HCT116 (cell line): ENCODE results near the gene TSPAN31. TPM values are rescaled to one million over a fixed set of nuclear protein-coding genes. Genes with fewer than 3 reads are reported as not detected.
A peak's percentile ranks its signal among the peaks of the same experiment; 100 is the strongest.

Source experiments
- ATAC-seq: fragments of 200-7000 bp; cut with Tn5 transposase; 2 replicates; pipeline ENCODE4 v1.9.1; 2020; ENCODE audit warnings: mild to moderate bottlenecking, moderate library complexity
- BruUV-seq: library from RNA; stranded (reverse); fragments of 400-500 nt; replicated peaks from 2 replicates; lab custom pipeline; 2021; lab: Mats Ljungman, UMichigan
- CTCF ChIA-PET: fragments of 300-600 bp; sonication (Branson Sonifier 250); formaldehyde crosslinking; loops from one replicate; lab custom pipeline; 2021; ENCODE audit warnings: antibody characterized with exemption; lab: Charles Lee
- POLR2A ChIA-PET: fragments of 300-600, 350-600 bp; sonication (Branson Sonifier 250); formaldehyde crosslinking; loops from one replicate; lab custom pipeline; 2021; ENCODE audit warnings: antibody characterized with exemption; lab: Charles Lee
- RAD21 ChIA-PET, 2 experiments: fragments of 300-600 bp; sonication (Branson Sonifier 250); formaldehyde crosslinking; loops; one replicate each; lab custom pipeline; 2023; ENCODE audit warnings: low total read pairs in 2 of 2; ENCODE audit not compliant: uncharacterized antibody in 2 of 2, unreplicated experiment in 2 of 2, low non-redundant PET in 1 of 2; lab: Charles Lee
- DNase-seq: peaks from one replicate; pipeline ENCODE4 v3.0.0-alpha.2; 2010; ENCODE audit warnings: low read depth, low spot score
- H2AFZ ChIP-seq: fragments of 200-600 bp; shearing (Covaris generic), sonication (generic); 2 replicates; pipeline ENCODE4 v1.6.1; 2017; ENCODE audit warnings: low read depth, mixed run types, mixed read lengths, antibody characterized with exemption, low read length; ENCODE audit not compliant: poor library complexity, severe bottlenecking
- H3K27ac ChIP-seq: 2 replicates; pipeline ENCODE4 v1.5.1; 2012; ENCODE audit warnings: low read depth, low read length
- H3K27me3 ChIP-seq: fragments of 200-600 bp; sonication (generic); 2 replicates; pipeline ENCODE4 v1.6.1; 2016; ENCODE audit warnings: mixed run types, low read length, mixed read lengths; ENCODE audit not compliant: insufficient read depth
- H3K36me3 ChIP-seq, 2 experiments: fragments of 200-500 bp in 1 of 2; fragments of 200-600 bp in 1 of 2; sonication (Bioruptor generic) in 1 of 2; sonication (generic) in 1 of 2; 2 replicates each; pipeline versions ENCODE4 v1.5.1 to v1.6.1; 2014 to 2016; ENCODE audit warnings: low read length in 2 of 2, inconsistent platforms in 1 of 2, mixed read lengths in 1 of 2, mixed run types in 1 of 2; ENCODE audit not compliant: insufficient read depth in 2 of 2, control insufficient read depth in 1 of 2
- H3K4me1 ChIP-seq, 2 experiments: fragments of 200-600 bp in 1 of 2; sonication (generic) in 1 of 2; 2 replicates each; pipeline versions ENCODE4 v1.5.1 to v1.6.1; 2012 to 2017; ENCODE audit warnings: low read length in 2 of 2, inconsistent platforms in 1 of 2, mild to moderate bottlenecking in 1 of 2, mixed read lengths in 1 of 2, mixed run types in 1 of 2, moderate library complexity in 1 of 2; ENCODE audit not compliant: insufficient read depth in 2 of 2, control insufficient read depth in 1 of 2
- H3K4me2 ChIP-seq: fragments of 200-600 bp; sonication (generic); 2 replicates; pipeline ENCODE4 v1.6.1; 2017; ENCODE audit warnings: mixed run types, low read length, mixed read lengths
- H3K4me3 ChIP-seq, 2 experiments: fragments of 200-600 bp in 1 of 2; sonication (generic) in 1 of 2; replicated peaks in 1 of 2; 2 replicates each; pipeline ENCODE4 v1.5.1; 2011 to 2016; ENCODE audit warnings: low read length in 2 of 2, control low read depth in 1 of 2, low read depth in 1 of 2, mild to moderate bottlenecking in 1 of 2, mixed read lengths in 1 of 2, mixed run types in 1 of 2
- H3K79me2 ChIP-seq: fragments of 200-600 bp; sonication (generic); 2 replicates; pipeline ENCODE4 v1.6.1; 2017; ENCODE audit warnings: mild to moderate bottlenecking, mixed run types, low read length, moderate library complexity, mixed read lengths; ENCODE audit not compliant: insufficient read depth
- H3K9ac ChIP-seq: fragments of 200-600 bp; sonication (generic); 2 replicates; pipeline ENCODE4 v1.6.1; 2016; ENCODE audit warnings: low read length, mixed read lengths
- H3K9me2 ChIP-seq: fragments of 200-600 bp; sonication (generic), shearing (Covaris generic); 2 replicates; pipeline ENCODE4 v1.6.1; 2017; ENCODE audit warnings: mixed run types, mild to moderate bottlenecking, moderate library complexity; ENCODE audit not compliant: insufficient read depth
- H3K9me3 ChIP-seq, 2 experiments: fragments of 200-500 bp in 1 of 2; fragments of 200-600 bp in 1 of 2; sonication (Bioruptor generic) in 1 of 2; sonication (generic) in 1 of 2; 2 replicates each; pipeline ENCODE4 v1.6.1; 2014 to 2017; ENCODE audit warnings: low read length in 2 of 2, mixed read lengths in 2 of 2, inconsistent platforms in 1 of 2, low read depth in 1 of 2, mild to moderate bottlenecking in 1 of 2, mixed run types in 1 of 2, moderate library complexity in 1 of 2; ENCODE audit not compliant: control insufficient read depth in 1 of 2, insufficient read depth in 1 of 2
- H4K20me1 ChIP-seq: fragments of 200-600 bp; sonication (generic), shearing (Covaris generic); 2 replicates; pipeline ENCODE4 v1.6.1; 2017; ENCODE audit warnings: mixed run types, mild to moderate bottlenecking, moderate library complexity; ENCODE audit not compliant: insufficient read depth
- ELF1 ChIP-seq: IDR thresholded peaks from 2 replicates; pipeline ENCODE4 v1.6.1; 2012; ENCODE audit warnings: low read depth, borderline replicate concordance
- FOSL1 ChIP-seq: IDR thresholded peaks from 2 replicates; pipeline ENCODE4 v1.6.1; 2012; ENCODE audit warnings: low read depth
- JUND ChIP-seq: IDR thresholded peaks from 2 replicates; pipeline ENCODE4 v1.6.1; 2012
- POLR2A ChIP-seq: IDR thresholded peaks from 2 replicates; pipeline ENCODE4 v1.7.0; 2011; ENCODE audit warnings: borderline replicate concordance; ENCODE audit not compliant: insufficient read depth, insufficient read length; ENCODE audit errors: extremely low read depth
- RAD21 ChIP-seq: IDR thresholded peaks from 2 replicates; pipeline ENCODE4 v1.6.1; 2012; ENCODE audit warnings: low read depth, mild to moderate bottlenecking
- REST ChIP-seq: IDR thresholded peaks from 2 replicates; pipeline ENCODE4 v1.6.1; 2012; ENCODE audit warnings: low read depth
- ZBTB33 ChIP-seq: IDR thresholded peaks from 2 replicates; pipeline ENCODE4 v1.6.1; 2011; ENCODE audit warnings: mild to moderate bottlenecking, low read length, moderate library complexity; ENCODE audit not compliant: insufficient replicate concordance; ENCODE audit errors: extremely low read depth
- ZFX ChIP-seq: fragments of 450-650 bp; IDR thresholded peaks from 2 replicates; pipeline ENCODE4 v1.6.1; 2017
- intact Hi-C: fragments of 100-400 bp; cut with micrococcal nuclease; formaldehyde crosslinking; loops from 2 replicates; pipeline ENCODE4 v1.10.0; 2022
- total RNA-seq: library from RNA; stranded (reverse); gene quantifications from one replicate; pipeline ENCODE4 v1.2.1, GENCODE V29; 2021; ENCODE audit not compliant: unreplicated experiment

TSPAN31 gene
- total RNA-seq, 1 experiment from 2014 or later: 14.9 TPM

- Histone ChIP-seq H3K27me3 (no peaks in the 10 kb centered on the region), H3K4me1 (peaks cover 6 to 10% of the 10 kb centered on the region in 2 experiments), H3K27ac (no peak overlapping the region), H3K9me3 (no peaks in the 10 kb centered on the region), H4K20me1 (no peaks in the 10 kb centered on the region), H3K36me3 (peaks cover 8 to 14% of the 10 kb centered on the region in 2 experiments; a peak in 3 of 4 replicates), H2AFZ (no peak overlapping the region), H3K4me3 (no peak overlapping the region), H3K9me2 (no peaks in the 10 kb centered on the region), H3K9ac (0 out of 2 replicates have a peak overlapping the region, but pooled peaks have one; percentile 1), H3K79me2 (peaks cover 40% of the 10 kb centered on the region), H3K4me2 (no peak overlapping the region)
- ChIA-PET POLR2A (interaction anchor here (1.7 kb wide), 1 partner anchor 15 kb away, joined by 5 read pairs; the partner anchor contains the start of gene CYP27B1), CTCF (interaction anchor here (1.2 kb wide), 1 partner anchor 10 kb away, joined by 6 read pairs; the partner anchor contains the start of genes EEF1AKMT3 and METTL1), RAD21 (no interaction called here)
- DNase-seq: no peak
- intact Hi-C loops: loop anchor here (1.0 kb wide), 1 partner anchor 10 kb away; the partner anchor contains the start of genes EEF1AKMT3 and METTL1
- no TSS peak for BruUV-seq
- no peak for ATAC-seq
- TF ChIP-seq POLR2A (no peak), REST (no peak), RAD21 (no peak), ELF1 (no peak), JUND (no peak)
Measured at GRCh38 chr12:57781801-57782200, 37.0 kb downstream of the TSPAN31 start.

- peak overlapping the region; percentile 74 for H3K4me2 ChIP-seq
- H3K27ac ChIP-seq: no peak overlapping the region
- no peaks in the 10 kb centered on the region for H3K9me2 ChIP-seq
- no peaks in the 10 kb centered on the region for H3K9me3 ChIP-seq
- H3K4me1 ChIP-seq: peaks cover 6 to 10% of the 10 kb centered on the region in 2 experiments
- DNase-seq: no peak
- H3K4me3 ChIP-seq: peak overlapping the region; percentile 98 to 100
- H3K79me2 ChIP-seq: peaks cover 44% of the 10 kb centered on the region
- peaks cover 13 to 19% of the 10 kb centered on the region in 2 experiments; a peak in 3 of 4 replicates for H3K36me3 ChIP-seq
- RAD21 ChIA-PET: no interaction called here
- POLR2A ChIA-PET: interaction anchor here (1.7 kb wide), 1 partner anchor 15 kb away, joined by 5 read pairs; the partner anchor contains the start of gene CYP27B1
- intact Hi-C loops: loop anchor here (1.0 kb wide), 1 partner anchor 10 kb away; the partner anchor contains the start of genes EEF1AKMT3 and METTL1
- CTCF ChIA-PET: interaction anchor here (1.1 to 1.2 kb wide), 3 partner anchors 10 to 23 kb away, joined by 3 to 6 read pairs (median 4); partner anchors contain the start of genes EEF1AKMT3 and METTL1
- peak; percentile 18 for ATAC-seq
- no peaks in the 10 kb centered on the region for H4K20me1 ChIP-seq
- no peaks in the 10 kb centered on the region for H3K27me3 ChIP-seq
- no TSS peak for BruUV-seq
- no peak overlapping the region for H2AFZ ChIP-seq
- peak overlapping the region; percentile 1; the same call in 1 of the 2 replicates for H3K9ac ChIP-seq
- TF ChIP-seq JUND (no peak), FOSL1 (no peak), ZBTB33 (no peak), REST (no peak), ZFX (no peak)
Measured at GRCh38 chr12:57782243-57782607, 37.4 kb downstream of the TSPAN31 start.
